GM23338 (cell line): ENCODE data around the gene CD163L1.

Source experiments
- CREB1 ChIP-seq: fragments of 250-450 bp; sonication (Bioruptor Pico); IDR thresholded peaks from 2 replicates; pipeline ENCODE4 v1.5.0; 2020; ENCODE audit warnings: low read depth, mild to moderate bottlenecking, moderate library complexity
- EZH2 ChIP-seq: fragments of 200-600 bp; sonication (generic); IDR thresholded peaks from one replicate; pipeline ENCODE4 v1.8.0; 2017; ENCODE audit warnings: antibody characterized with exemption, mild to moderate bottlenecking, low read depth; ENCODE audit not compliant: unreplicated experiment
- EZH2phosphoT487 ChIP-seq: fragments of 200-600 bp; sonication (generic); IDR thresholded peaks from one replicate; pipeline ENCODE4 v1.8.1; 2018; ENCODE audit warnings: antibody characterized with exemption; ENCODE audit not compliant: unreplicated experiment
- JUNB ChIP-seq: IDR thresholded peaks from one replicate; pipeline ENCODE4 v1.6.1; 2016; ENCODE audit warnings: antibody characterized with exemption; ENCODE audit not compliant: unreplicated experiment
- NANOG ChIP-seq: IDR thresholded peaks from 2 replicates; pipeline ENCODE4 v1.6.1; 2016; ENCODE audit warnings: antibody characterized with exemption, borderline replicate concordance
- POLR2AphosphoS5 ChIP-seq: IDR thresholded peaks from 2 replicates; pipeline ENCODE4 v1.6.1; 2016; ENCODE audit warnings: antibody characterized with exemption, low read depth
- STAT1 ChIP-seq: IDR thresholded peaks from one replicate; pipeline ENCODE4 v1.6.1; 2016; ENCODE audit warnings: antibody characterized with exemption; ENCODE audit not compliant: unreplicated experiment
- TF ChIP-seq, protein P1 (sequence below), 2 experiments: fragments of 200-600 bp in 1 of 2; sonication (generic) in 1 of 2; conservative IDR thresholded peaks; 2 replicates each; pipeline versions ENCODE4 v1.5.1 to v1.6.1; 2016 to 2017; ENCODE audit warnings: antibody characterized with exemption in 2 of 2, low read depth in 2 of 2, mild to moderate bottlenecking in 2 of 2, moderate library complexity in 1 of 2
- TF ChIP-seq, protein P2 (sequence below): IDR thresholded peaks from 2 replicates; pipeline ENCODE4 v1.6.1; 2016; ENCODE audit warnings: antibody characterized with exemption
- TF ChIP-seq, protein P3 (sequence below): IDR thresholded peaks from one replicate; pipeline ENCODE4 v1.6.1; 2018; ENCODE audit warnings: antibody characterized with exemption; ENCODE audit not compliant: unreplicated experiment

DNA sequence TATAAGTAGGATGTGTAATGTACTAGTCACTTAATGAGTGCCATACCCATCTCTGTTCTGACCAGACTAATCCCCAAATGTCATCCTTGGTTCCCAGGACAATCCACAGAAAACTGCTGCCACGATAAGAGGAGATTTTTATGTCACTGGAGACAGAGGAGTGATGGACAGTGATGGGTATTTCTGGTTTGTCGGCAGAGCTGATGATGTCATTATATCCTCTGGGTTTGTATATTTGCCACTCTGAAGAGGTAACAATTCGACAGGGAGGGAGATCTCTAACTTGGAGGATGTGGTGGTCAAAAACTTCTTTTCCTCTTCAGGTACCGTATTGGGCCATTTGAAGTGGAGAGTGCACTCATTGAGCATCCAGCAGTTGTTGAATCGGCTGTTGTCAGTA, 119.8 kb downstream of the CD163L1 start:
- TF ChIP-seq, protein P1, sequence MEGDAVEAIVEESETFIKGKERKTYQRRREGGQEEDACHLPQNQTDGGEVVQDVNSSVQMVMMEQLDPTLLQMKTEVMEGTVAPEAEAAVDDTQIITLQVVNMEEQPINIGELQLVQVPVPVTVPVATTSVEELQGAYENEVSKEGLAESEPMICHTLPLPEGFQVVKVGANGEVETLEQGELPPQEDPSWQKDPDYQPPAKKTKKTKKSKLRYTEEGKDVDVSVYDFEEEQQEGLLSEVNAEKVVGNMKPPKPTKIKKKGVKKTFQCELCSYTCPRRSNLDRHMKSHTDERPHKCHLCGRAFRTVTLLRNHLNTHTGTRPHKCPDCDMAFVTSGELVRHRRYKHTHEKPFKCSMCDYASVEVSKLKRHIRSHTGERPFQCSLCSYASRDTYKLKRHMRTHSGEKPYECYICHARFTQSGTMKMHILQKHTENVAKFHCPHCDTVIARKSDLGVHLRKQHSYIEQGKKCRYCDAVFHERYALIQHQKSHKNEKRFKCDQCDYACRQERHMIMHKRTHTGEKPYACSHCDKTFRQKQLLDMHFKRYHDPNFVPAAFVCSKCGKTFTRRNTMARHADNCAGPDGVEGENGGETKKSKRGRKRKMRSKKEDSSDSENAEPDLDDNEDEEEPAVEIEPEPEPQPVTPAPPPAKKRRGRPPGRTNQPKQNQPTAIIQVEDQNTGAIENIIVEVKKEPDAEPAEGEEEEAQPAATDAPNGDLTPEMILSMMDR (conservative IDR thresholded peaks at IDR 0.05; ENCODE audit: low read depth in 2 of 2) = no peak
- no peak for TF ChIP-seq EZH2
- TF ChIP-seq JUNB = no peak
- no peak for TF ChIP-seq CREB1 (CRISPR knock-in tag)
- TF ChIP-seq, protein P2, sequence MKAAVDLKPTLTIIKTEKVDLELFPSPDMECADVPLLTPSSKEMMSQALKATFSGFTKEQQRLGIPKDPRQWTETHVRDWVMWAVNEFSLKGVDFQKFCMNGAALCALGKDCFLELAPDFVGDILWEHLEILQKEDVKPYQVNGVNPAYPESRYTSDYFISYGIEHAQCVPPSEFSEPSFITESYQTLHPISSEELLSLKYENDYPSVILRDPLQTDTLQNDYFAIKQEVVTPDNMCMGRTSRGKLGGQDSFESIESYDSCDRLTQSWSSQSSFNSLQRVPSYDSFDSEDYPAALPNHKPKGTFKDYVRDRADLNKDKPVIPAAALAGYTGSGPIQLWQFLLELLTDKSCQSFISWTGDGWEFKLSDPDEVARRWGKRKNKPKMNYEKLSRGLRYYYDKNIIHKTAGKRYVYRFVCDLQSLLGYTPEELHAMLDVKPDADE = no peak
- no peak for TF ChIP-seq POLR2AphosphoS5
- TF ChIP-seq EZH2phosphoT487 = no peak
- TF ChIP-seq, protein P3, sequence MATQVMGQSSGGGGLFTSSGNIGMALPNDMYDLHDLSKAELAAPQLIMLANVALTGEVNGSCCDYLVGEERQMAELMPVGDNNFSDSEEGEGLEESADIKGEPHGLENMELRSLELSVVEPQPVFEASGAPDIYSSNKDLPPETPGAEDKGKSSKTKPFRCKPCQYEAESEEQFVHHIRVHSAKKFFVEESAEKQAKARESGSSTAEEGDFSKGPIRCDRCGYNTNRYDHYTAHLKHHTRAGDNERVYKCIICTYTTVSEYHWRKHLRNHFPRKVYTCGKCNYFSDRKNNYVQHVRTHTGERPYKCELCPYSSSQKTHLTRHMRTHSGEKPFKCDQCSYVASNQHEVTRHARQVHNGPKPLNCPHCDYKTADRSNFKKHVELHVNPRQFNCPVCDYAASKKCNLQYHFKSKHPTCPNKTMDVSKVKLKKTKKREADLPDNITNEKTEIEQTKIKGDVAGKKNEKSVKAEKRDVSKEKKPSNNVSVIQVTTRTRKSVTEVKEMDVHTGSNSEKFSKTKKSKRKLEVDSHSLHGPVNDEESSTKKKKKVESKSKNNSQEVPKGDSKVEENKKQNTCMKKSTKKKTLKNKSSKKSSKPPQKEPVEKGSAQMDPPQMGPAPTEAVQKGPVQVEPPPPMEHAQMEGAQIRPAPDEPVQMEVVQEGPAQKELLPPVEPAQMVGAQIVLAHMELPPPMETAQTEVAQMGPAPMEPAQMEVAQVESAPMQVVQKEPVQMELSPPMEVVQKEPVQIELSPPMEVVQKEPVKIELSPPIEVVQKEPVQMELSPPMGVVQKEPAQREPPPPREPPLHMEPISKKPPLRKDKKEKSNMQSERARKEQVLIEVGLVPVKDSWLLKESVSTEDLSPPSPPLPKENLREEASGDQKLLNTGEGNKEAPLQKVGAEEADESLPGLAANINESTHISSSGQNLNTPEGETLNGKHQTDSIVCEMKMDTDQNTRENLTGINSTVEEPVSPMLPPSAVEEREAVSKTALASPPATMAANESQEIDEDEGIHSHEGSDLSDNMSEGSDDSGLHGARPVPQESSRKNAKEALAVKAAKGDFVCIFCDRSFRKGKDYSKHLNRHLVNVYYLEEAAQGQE = no peak
- TF ChIP-seq NANOG = no peak
- TF ChIP-seq STAT1 = no peak
